ENCODE results near the gene SPANXC.
"Not testable (repeated sequence)": the region's sequence is repeated elsewhere in the genome, so short reads cannot be mapped to it uniquely, and the experiment has no call there.

SPANXC gene

DNA sequence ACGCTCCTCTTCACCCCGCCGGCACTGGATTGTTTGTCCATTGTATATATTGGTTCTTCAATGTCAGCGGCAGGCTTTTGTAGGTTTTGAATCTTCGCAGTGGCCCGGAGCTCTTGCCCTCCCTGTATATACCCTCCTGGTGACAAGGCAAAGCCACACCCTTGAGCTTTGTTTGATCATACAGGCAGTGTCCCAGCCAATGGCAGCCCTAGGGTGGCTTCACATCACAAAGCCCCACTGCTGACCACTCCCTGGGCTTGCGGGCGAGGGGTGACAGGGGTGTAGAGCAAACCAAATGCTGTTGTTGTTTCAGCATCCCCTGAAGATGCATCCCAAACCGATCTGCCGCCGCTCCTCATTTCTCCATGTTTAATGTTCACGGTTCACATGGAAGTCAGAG is at the start of gene SPANXC:
Gene SPANXC, minus strand, starts transcription at position 101 of the 400 bp plus-strand sequence. Its CDS starts 60 bp downstream, at position 41.
- DNase-seq, result not testable (repeated sequence)

DNA sequence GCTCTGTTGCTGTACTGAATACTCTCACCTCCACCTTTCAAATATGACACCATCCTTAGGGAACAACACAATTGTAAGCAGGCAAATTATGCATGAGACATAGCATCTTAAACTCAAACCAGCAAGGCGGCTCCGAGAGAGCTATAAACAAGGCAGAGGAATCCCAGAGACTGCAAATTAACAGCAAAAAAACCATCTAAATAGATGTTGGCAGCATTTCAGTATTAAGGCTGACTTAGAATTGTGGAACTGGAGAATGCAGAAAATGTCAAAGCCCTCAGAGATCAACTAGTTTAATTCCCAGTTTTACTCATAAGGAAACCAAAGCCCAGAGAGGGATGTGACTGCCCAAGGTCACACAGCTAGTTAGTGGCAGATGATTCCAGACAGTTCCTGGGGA is 37.2 kb upstream of the SPANXC start:
- DNase-seq, result no peak

GRCh38 chrX:141278306-141278705 is 36.0 kb upstream of the SPANXC start:
- DNase-seq, result peak; percentile 45

GRCh38 chrX:141258080-141258479 is 15.8 kb upstream of the SPANXC start:
- DNase-seq, result no peak

DNA sequence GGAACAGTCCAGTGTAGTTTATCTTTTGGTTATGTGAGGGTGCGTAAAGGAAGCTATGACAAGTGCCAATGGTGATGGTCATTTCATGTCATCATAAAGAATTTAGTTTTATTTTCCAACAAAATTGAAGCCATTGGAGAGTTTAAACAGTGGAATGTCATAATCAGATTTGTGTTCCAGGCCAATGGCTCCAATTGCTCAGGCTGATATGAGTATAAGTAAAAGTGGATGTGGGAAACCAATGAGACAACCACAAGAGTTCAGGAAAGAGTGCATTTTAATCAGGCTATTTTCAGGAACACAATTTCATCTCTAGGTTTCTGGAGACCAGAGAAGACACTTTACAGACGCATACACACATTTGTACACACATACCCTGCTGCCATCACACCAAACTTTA is 20.7 kb downstream of the SPANXC start:
- DNase-seq, result no peak

DNA sequence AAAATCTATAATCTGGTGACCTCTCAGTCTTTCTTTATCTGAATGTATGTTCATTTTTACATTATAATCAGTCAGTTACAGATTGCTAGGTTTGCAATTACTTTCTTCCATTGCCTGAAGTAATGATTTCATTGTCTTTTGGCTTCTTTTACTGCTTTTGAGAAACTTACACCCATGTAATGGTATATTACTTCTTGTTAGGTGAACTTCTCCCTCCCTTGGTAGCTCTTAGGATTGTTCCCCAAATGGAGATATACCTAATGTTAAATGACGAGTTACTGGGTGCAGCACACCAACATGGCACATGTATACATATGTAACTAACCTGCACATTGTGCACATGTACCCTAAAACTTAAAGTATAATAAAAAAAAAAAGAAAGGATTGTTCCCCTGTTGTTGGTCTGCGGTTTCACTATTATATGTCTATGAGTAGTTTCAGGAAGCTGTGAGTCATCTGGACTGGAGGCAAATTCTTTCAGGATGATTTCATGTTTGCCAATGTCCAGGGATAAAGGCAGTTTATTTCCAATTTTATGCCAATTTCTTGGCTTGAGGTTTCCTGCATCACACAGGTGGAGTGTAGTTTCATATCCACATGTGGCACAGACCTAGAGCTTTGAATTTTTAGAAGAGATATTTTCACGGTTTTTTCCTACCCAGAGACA is 21.8 kb downstream of the SPANXC start:
- DNase-seq, result no peak

DNA sequence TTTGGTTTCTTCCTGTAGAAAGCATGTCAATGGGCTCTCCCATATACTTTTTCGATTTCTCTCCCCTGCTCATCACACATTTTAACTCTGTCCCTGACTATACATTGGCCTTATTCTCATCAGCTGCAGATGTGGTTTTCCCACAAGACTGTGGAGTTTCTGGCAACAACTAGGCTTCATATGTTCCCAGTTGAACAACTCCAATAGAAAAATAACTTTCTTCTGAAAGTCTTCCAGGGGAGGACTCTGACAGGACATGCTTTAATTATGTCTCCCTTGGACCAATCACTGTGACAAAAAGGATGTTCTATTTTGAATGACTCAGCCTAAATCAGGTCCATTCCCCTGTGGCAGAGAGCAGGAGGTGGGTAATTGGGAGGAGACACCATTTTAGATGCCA is 28.1 kb downstream of the SPANXC start:
- DNase-seq, result no peak

DNA sequence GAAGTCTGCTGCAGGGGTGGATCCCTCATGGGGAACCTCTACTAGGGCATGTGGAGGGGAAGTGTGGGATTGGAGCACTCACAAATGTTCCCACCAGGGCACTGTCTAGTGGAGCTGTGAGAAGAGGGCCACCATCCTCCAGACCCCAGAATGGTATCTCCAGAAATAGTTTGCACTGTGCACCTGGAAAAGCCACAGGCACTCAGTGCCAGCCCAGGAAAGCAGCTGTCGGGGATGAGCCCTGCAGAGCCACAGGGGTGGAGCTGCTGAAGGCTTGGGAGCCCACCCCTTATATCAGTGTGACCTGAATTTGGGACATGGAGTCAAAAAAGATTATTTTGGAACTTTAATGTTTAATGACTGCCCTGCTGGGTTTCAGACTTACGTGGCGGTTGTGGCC is 40.4 kb downstream of the SPANXC start:
- DNase-seq, result no peak
